ENCODE measurements around the gene LSP1. TPM values are rescaled to one million over a fixed set of nuclear protein-coding genes. Genes with fewer than 3 reads are reported as not detected.

Gene LSP1
- total and polyA plus RNA-seq, 4 donors: 5.0 to 7.7 (median 5.7) TPM

DNA sequence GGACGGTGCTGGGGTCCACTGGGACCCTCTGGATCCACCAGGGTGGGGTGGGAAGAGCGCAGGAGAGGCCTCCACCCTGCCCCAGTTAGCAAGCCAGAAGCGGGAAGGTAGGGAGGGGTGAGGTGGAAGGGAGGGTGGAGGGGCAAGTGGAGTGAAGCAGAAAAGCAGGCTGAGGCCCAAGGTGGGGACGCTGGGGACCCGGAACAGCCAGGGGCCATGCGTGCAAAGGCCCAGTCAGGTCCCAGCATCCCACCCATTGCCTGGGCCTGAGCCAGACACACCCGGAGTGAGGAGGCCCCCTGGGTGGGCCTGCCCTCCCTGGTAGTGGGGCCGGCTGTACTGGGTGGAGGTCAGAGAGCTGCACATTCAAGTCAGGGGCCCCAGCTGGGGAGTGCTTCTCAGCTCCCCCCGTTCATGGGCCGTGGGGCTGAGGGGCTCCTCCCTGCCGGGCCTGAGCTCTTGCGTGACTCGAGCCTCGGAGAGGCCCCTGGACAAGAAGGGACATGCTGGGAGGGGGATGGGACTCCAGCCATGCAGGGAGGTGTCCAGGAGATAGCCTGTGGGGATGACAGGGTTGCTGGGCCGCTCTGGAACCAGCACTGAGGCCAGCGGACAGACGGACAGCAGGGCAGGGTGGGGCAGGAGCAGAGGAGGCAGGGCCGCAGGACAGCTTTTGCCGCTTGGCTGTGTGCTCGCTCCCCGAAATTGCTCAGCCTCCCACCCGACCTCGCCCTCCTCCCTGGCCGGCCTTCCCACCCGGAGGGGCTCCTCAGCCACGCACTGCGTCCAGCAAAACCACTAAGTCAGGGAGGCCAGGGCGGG is 74.4 kb downstream of the LSP1 start:
- Histone ChIP-seq H3K4me1 (ENCODE audit: control insufficient read depth in 4 of 4, insufficient read depth in 4 of 4, low read length in 3 of 4) (no peaks in the 10 kb centered on the region), H3K4me3 (ENCODE audit: low read depth in 1 of 3, low read length in 3 of 3) (no peak overlapping the region), H3K9me3 (ENCODE audit: control insufficient read depth in 4 of 4, low read length in 3 of 4) (no peaks in the 10 kb centered on the region), H3K27ac (ENCODE audit: low read depth in 1 of 2, low read length in 2 of 2) (no peak overlapping the region), H3K36me3 (ENCODE audit: control insufficient read depth in 4 of 4, insufficient read depth in 3 of 4, low read depth in 1 of 4, low read length in 3 of 4) (no peaks in the 10 kb centered on the region), H3K27me3 (ENCODE audit: control insufficient read depth in 4 of 4, insufficient read depth in 4 of 4, low read length in 3 of 4) (no peaks in the 10 kb centered on the region), H3K9ac (ENCODE audit: low read depth in 1 of 2, low read length in 2 of 2) (no peak overlapping the region)
- WGBS: 88% methylated on average over 28 of the region's 28 CpGs
- no peak for TF ChIP-seq YY1 (IDR thresholded peaks at IDR 0.05)
- TF ChIP-seq JUND (IDR thresholded peaks at IDR 0.05): no peak
- TF ChIP-seq, protein P1, sequence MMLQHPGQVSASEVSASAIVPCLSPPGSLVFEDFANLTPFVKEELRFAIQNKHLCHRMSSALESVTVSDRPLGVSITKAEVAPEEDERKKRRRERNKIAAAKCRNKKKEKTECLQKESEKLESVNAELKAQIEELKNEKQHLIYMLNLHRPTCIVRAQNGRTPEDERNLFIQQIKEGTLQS (IDR thresholded peaks at IDR 0.05): no peak
- TF ChIP-seq, protein P2, sequence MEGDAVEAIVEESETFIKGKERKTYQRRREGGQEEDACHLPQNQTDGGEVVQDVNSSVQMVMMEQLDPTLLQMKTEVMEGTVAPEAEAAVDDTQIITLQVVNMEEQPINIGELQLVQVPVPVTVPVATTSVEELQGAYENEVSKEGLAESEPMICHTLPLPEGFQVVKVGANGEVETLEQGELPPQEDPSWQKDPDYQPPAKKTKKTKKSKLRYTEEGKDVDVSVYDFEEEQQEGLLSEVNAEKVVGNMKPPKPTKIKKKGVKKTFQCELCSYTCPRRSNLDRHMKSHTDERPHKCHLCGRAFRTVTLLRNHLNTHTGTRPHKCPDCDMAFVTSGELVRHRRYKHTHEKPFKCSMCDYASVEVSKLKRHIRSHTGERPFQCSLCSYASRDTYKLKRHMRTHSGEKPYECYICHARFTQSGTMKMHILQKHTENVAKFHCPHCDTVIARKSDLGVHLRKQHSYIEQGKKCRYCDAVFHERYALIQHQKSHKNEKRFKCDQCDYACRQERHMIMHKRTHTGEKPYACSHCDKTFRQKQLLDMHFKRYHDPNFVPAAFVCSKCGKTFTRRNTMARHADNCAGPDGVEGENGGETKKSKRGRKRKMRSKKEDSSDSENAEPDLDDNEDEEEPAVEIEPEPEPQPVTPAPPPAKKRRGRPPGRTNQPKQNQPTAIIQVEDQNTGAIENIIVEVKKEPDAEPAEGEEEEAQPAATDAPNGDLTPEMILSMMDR (IDR thresholded peaks at IDR 0.05; ENCODE audit: low read depth, low read length, missing input control): no peak
- no peak for TF ChIP-seq FOXA2 (IDR thresholded peaks at IDR 0.05)
- TF ChIP-seq FOXA1 (IDR thresholded peaks at IDR 0.05): no peak
- no peak for TF ChIP-seq GABPA (IDR thresholded peaks at IDR 0.05 in 1 of 2, conservative IDR thresholded peaks at IDR 0.05 in 1 of 2)
- no peak for TF ChIP-seq TAF1 (conservative IDR thresholded peaks at IDR 0.05)
- TF ChIP-seq HNF4G (IDR thresholded peaks at IDR 0.05): no peak
- no peak for DNase-seq (ENCODE audit: low spot score)

- no peak overlapping the region for H3K9ac ChIP-seq (ENCODE audit: low read depth in 1 of 2, low read length in 2 of 2)
- H3K4me1 ChIP-seq (ENCODE audit: control insufficient read depth in 4 of 4, insufficient read depth in 4 of 4, low read length in 3 of 4): no peaks in the 10 kb centered on the region
- no peaks in the 10 kb centered on the region for H3K9me3 ChIP-seq (ENCODE audit: control insufficient read depth in 4 of 4, low read length in 3 of 4)
- 89% methylated on average over 20 of the region's 20 CpGs for WGBS
- H3K36me3 ChIP-seq (ENCODE audit: control insufficient read depth in 4 of 4, insufficient read depth in 3 of 4, low read depth in 1 of 4, low read length in 3 of 4): no peaks in the 10 kb centered on the region
- no peak overlapping the region for H3K27ac ChIP-seq (ENCODE audit: low read depth in 1 of 2, low read length in 2 of 2)
- no peaks in the 10 kb centered on the region for H3K27me3 ChIP-seq (ENCODE audit: control insufficient read depth in 4 of 4, insufficient read depth in 4 of 4, low read length in 3 of 4)
- DNase-seq (ENCODE audit: low spot score): no peak
- H3K4me3 ChIP-seq (ENCODE audit: low read depth in 1 of 3, low read length in 3 of 3): no peak overlapping the region
- TF ChIP-seq JUND (IDR thresholded peaks at IDR 0.05): no peak
- TF ChIP-seq, protein P2 (IDR thresholded peaks at IDR 0.05; ENCODE audit: low read depth, low read length, missing input control): no peak
These were observed 75.1 kb downstream of the LSP1 start for GRCh38 chr11:1927848-1928469.

- Histone ChIP-seq H3K27ac (ENCODE audit: low read depth in 1 of 2, low read length in 2 of 2) (no peak overlapping the region), H3K36me3 (ENCODE audit: control insufficient read depth in 4 of 4, insufficient read depth in 3 of 4, low read depth in 1 of 4, low read length in 3 of 4) (no peaks in the 10 kb centered on the region), H3K27me3 (ENCODE audit: control insufficient read depth in 4 of 4, insufficient read depth in 4 of 4, low read length in 3 of 4) (no peaks in the 10 kb centered on the region), H3K9me3 (ENCODE audit: control insufficient read depth in 4 of 4, low read length in 3 of 4) (no peaks in the 10 kb centered on the region), H3K4me1 (ENCODE audit: control insufficient read depth in 4 of 4, insufficient read depth in 4 of 4, low read length in 3 of 4) (no peaks in the 10 kb centered on the region), H3K4me3 (ENCODE audit: low read depth in 1 of 3, low read length in 3 of 3) (no peak overlapping the region), H3K9ac (ENCODE audit: low read depth in 1 of 2, low read length in 2 of 2) (no peak overlapping the region)
- TF ChIP-seq NR2F2 (IDR thresholded peaks at IDR 0.05) (no peak), RXRA (IDR thresholded peaks at IDR 0.05) (no peak), FOXA2 (IDR thresholded peaks at IDR 0.05) (no peak), YY1 (IDR thresholded peaks at IDR 0.05) (no peak), GABPA (IDR thresholded peaks at IDR 0.05 in 1 of 2, conservative IDR thresholded peaks at IDR 0.05 in 1 of 2) (no peak), RAD21 (IDR thresholded peaks at IDR 0.05) (no peak), FOXA1 (IDR thresholded peaks at IDR 0.05) (no peak)
- 90% methylated on average over 13 of the region's 13 CpGs for WGBS
- no peak for DNase-seq (ENCODE audit: low spot score)
These were observed 75.6 kb downstream of the LSP1 start for GRCh38 chr11:1928470-1928890.

All from liver (tissue), 9 donors.